WTC11 (cell line): ENCODE measurements around the gene PDCL2. TPM values are rescaled to one million over a fixed set of nuclear protein-coding genes. Genes with fewer than 3 reads are reported as not detected.

Experiments
- ATF2 ChIP-seq: sonication (generic); formaldehyde crosslinking; IDR thresholded peaks from 2 replicates; pipeline ENCODE4 v1.8.1; 2022; ENCODE audit warnings: low read depth, missing genetic modification reagents, borderline replicate concordance
- CREM ChIP-seq: sonication (generic); formaldehyde crosslinking; IDR thresholded peaks from 2 replicates; pipeline ENCODE4 v1.8.1; 2022; ENCODE audit warnings: mild to moderate bottlenecking, missing genetic modification reagents, moderate library complexity
- E2F5 ChIP-seq: sonication (generic); formaldehyde crosslinking; IDR thresholded peaks from 2 replicates; pipeline ENCODE4 v1.8.1; 2022; ENCODE audit warnings: mild to moderate bottlenecking, moderate library complexity, missing genetic modification reagents
- FOXP1 ChIP-seq: sonication (generic); formaldehyde crosslinking; IDR thresholded peaks from 2 replicates; pipeline ENCODE4 v1.8.0; 2022; ENCODE audit warnings: missing genetic modification reagents, mild to moderate bottlenecking, moderate library complexity, borderline replicate concordance
- JAZF1 ChIP-seq: fragments of 250-450 bp; sonication (Bioruptor Pico); IDR thresholded peaks from 2 replicates; pipeline ENCODE4 v1.9.0; 2021; ENCODE audit warnings: moderate library complexity, mild to moderate bottlenecking, inconsistent platforms
- JUN ChIP-seq: sonication (generic); formaldehyde crosslinking; IDR thresholded peaks from 2 replicates; pipeline ENCODE4 v1.8.0; 2023; ENCODE audit warnings: mild to moderate bottlenecking, missing genetic modification reagents
- MAX ChIP-seq: sonication (generic); formaldehyde crosslinking; IDR thresholded peaks from 2 replicates; pipeline ENCODE4 v1.8.0; 2022; ENCODE audit warnings: mild to moderate bottlenecking, missing genetic modification reagents
- NFATC4 ChIP-seq: fragments of 250-450 bp; sonication (Bioruptor Pico); IDR thresholded peaks from 2 replicates; pipeline ENCODE4 v1.9.0; 2021; ENCODE audit warnings: mild to moderate bottlenecking
- NFYB ChIP-seq: sonication (generic); formaldehyde crosslinking; conservative IDR thresholded peaks from 2 replicates; pipeline ENCODE4 v1.8.0; 2022; ENCODE audit warnings: low read depth, missing genetic modification reagents
- NR3C1 ChIP-seq: sonication (generic); formaldehyde crosslinking; conservative IDR thresholded peaks from 2 replicates; pipeline ENCODE4 v1.8.1; 2023; ENCODE audit warnings: low read depth, mild to moderate bottlenecking, missing genetic modification reagents
- RELA ChIP-seq: sonication (generic); formaldehyde crosslinking; IDR thresholded peaks from 2 replicates; pipeline ENCODE4 v1.8.1; 2022; ENCODE audit warnings: missing genetic modification reagents, mild to moderate bottlenecking, borderline replicate concordance
- RORB ChIP-seq: fragments of 250-450 bp; sonication (Bioruptor Pico); IDR thresholded peaks from 2 replicates; pipeline ENCODE4 v1.9.0; 2021; ENCODE audit warnings: mild to moderate bottlenecking
- STAT6 ChIP-seq: sonication (generic); formaldehyde crosslinking; conservative IDR thresholded peaks from 2 replicates; pipeline ENCODE4 v1.8.1; 2023; ENCODE audit warnings: mild to moderate bottlenecking, low read depth, missing genetic modification reagents, moderate library complexity
- USF2 ChIP-seq: sonication (generic); formaldehyde crosslinking; IDR thresholded peaks from 2 replicates; pipeline ENCODE4 v1.8.1; 2023; ENCODE audit warnings: mild to moderate bottlenecking, missing genetic modification reagents, moderate library complexity
- ZNF219 ChIP-seq: sonication (generic); formaldehyde crosslinking; IDR thresholded peaks from 2 replicates; pipeline ENCODE4 v1.8.0; 2023; ENCODE audit warnings: missing genetic modification reagents, mild to moderate bottlenecking, borderline replicate concordance
- ZNF281 ChIP-seq: sonication (generic); formaldehyde crosslinking; IDR thresholded peaks from 2 replicates; pipeline ENCODE4 v1.8.0; 2023; ENCODE audit warnings: mild to moderate bottlenecking, missing genetic modification reagents
- ZNF317 ChIP-seq: sonication (generic); formaldehyde crosslinking; IDR thresholded peaks from 2 replicates; pipeline ENCODE4 v1.8.1; 2023; ENCODE audit warnings: low read depth, mild to moderate bottlenecking, moderate library complexity, missing genetic modification reagents, borderline replicate concordance
- total RNA-seq: library from RNA; stranded (reverse); gene quantifications from 3 replicates; pipeline ENCODE4 v1.2.3, GENCODE V29; 2021
- TF ChIP-seq, protein P1 (sequence below): sonication (generic); formaldehyde crosslinking; IDR thresholded peaks from 2 replicates; pipeline ENCODE4 v1.8.1; 2023; ENCODE audit warnings: mild to moderate bottlenecking, missing genetic modification reagents, moderate library complexity
- TF ChIP-seq, protein P2 (sequence below): sonication (generic); formaldehyde crosslinking; IDR thresholded peaks from 2 replicates; pipeline ENCODE4 v1.8.1; 2023; ENCODE audit warnings: mild to moderate bottlenecking, moderate library complexity, missing genetic modification reagents
- TF ChIP-seq, protein P3 (sequence below): sonication (generic); formaldehyde crosslinking; IDR thresholded peaks from 2 replicates; pipeline ENCODE4 v1.8.1; 2023; ENCODE audit warnings: mild to moderate bottlenecking, missing genetic modification reagents, borderline replicate concordance

Gene PDCL2
- total RNA-seq, 1 experiment from 2014 or later: not detected

DNA sequence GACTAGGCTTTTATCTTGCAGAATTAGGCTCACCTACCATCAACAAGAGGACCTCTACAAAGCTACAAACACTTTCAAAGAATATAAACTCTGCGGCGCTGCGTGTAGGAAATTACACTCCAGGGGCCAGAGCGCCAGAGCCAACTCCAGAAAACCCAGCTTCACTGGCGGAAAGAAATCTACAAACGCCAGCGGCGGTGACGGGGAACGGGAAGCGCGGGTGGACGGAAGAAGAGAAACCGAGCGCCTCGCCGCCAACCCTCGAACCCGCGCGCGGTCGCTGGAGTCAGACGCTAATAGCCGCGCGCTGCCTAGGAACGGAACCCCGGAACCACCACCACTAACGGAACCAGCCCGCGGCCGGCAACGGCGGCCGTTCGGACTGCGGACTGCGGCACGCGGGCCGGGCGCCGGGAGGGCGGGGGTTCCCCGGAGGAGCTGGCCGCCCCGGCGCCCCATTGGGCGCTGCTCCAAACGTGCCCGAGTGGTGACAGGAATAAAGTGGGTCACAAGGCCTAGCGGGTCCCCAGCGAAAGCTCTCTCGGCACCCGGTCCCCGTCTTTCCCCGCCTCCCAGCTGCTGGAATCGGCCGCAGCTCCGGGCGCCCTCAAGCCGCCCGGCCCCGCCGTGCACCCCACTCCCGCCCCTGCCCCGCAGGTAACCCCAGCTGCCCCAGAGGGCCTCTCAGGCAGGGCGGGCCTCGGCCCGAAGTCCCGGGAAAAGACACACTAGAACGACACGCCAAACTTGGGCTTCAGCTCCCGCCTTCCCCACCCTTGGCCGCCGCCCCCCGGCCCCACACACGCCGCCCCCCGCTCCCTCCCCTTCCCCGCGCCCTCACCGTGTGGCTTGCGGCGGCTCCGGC is 46.2 kb downstream of the PDCL2 start (continued):
- TF ChIP-seq ZNF317 (no peak), MAX (no peak), JUN (CRISPR knock-in tag) (no peak), RELA (CRISPR knock-in tag) (no peak), E2F5 (CRISPR knock-in tag) (no peak), ZNF281 (no peak), ZNF219 (CRISPR knock-in tag) (no peak), USF2 (CRISPR knock-in tag) (no peak), ATF2 (CRISPR knock-in tag) (no peak), FOXP1 (CRISPR knock-in tag) (peak; percentile 50; the same call in 1 of the 2 replicates), RORB (CRISPR knock-in tag) (no peak), NFYB (CRISPR knock-in tag) (no peak), STAT6 (no peak), CREM (CRISPR knock-in tag) (no peak), NR3C1 (no peak), JAZF1 (CRISPR knock-in tag) (no peak), NFATC4 (no peak)
- TF ChIP-seq, protein P1, sequence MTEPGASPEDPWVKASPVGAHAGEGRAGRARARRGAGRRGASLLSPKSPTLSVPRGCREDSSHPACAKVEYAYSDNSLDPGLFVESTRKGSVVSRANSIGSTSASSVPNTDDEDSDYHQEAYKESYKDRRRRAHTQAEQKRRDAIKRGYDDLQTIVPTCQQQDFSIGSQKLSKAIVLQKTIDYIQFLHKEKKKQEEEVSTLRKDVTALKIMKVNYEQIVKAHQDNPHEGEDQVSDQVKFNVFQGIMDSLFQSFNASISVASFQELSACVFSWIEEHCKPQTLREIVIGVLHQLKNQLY (CRISPR knock-in tag): no peak
- TF ChIP-seq, protein P2, sequence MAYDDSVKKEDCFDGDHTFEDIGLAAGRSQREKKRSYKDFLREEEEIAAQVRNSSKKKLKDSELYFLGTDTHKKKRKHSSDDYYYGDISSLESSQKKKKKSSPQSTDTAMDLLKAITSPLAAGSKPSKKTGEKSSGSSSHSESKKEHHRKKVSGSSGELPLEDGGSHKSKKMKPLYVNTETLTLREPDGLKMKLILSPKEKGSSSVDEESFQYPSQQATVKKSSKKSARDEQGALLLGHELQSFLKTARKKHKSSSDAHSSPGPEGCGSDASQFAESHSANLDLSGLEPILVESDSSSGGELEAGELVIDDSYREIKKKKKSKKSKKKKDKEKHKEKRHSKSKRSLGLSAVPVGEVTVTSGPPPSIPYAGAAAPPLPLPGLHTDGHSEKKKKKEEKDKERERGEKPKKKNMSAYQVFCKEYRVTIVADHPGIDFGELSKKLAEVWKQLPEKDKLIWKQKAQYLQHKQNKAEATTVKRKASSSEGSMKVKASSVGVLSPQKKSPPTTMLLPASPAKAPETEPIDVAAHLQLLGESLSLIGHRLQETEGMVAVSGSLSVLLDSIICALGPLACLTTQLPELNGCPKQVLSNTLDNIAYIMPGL (CRISPR knock-in tag): peak; percentile 53; the same call in 1 of the 2 replicates
- TF ChIP-seq, protein P3, sequence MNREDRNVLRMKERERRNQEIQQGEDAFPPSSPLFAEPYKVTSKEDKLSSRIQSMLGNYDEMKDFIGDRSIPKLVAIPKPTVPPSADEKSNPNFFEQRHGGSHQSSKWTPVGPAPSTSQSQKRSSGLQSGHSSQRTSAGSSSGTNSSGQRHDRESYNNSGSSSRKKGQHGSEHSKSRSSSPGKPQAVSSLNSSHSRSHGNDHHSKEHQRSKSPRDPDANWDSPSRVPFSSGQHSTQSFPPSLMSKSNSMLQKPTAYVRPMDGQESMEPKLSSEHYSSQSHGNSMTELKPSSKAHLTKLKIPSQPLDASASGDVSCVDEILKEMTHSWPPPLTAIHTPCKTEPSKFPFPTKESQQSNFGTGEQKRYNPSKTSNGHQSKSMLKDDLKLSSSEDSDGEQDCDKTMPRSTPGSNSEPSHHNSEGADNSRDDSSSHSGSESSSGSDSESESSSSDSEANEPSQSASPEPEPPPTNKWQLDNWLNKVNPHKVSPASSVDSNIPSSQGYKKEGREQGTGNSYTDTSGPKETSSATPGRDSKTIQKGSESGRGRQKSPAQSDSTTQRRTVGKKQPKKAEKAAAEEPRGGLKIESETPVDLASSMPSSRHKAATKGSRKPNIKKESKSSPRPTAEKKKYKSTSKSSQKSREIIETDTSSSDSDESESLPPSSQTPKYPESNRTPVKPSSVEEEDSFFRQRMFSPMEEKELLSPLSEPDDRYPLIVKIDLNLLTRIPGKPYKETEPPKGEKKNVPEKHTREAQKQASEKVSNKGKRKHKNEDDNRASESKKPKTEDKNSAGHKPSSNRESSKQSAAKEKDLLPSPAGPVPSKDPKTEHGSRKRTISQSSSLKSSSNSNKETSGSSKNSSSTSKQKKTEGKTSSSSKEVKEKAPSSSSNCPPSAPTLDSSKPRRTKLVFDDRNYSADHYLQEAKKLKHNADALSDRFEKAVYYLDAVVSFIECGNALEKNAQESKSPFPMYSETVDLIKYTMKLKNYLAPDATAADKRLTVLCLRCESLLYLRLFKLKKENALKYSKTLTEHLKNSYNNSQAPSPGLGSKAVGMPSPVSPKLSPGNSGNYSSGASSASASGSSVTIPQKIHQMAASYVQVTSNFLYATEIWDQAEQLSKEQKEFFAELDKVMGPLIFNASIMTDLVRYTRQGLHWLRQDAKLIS (CRISPR knock-in tag): no peak
